Activated CD8-positive, alpha-beta memory T cell treated with anti-CD3 and anti-CD28 coated beads for 24 hours (primary cell): Measurements from ENCODE around the gene ABCC3.
A peak's percentile ranks its signal among the peaks of the same experiment; 100 is the strongest.

Source experiments
- DNase-seq: peaks from one replicate; pipeline ENCODE4 v3.0.0-alpha.2; 2020

The ABCC3 gene

GRCh38 chr17:50627782-50628601 lies 6.7 kb upstream of the ABCC3 start:
- no peak for DNase-seq

DNA sequence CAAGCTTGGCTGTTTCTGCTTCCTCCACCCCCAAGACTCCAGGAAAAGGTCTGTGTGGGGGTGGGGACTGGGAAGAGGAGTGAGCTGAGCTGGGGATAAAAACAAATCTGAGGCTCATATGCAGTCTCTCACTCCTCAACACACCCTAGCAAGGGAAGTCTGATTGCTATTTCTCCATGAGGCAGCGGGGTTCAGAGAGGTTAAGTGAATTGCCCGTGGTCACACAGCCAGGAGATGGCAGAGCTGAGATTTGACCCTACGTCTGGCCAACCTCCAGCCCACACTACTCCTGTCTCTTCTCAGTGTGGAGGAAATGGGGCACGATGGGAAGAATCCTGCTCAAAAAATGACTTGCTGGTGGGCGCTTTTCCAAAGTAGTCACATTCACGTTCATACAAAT lies 4.8 kb upstream of the ABCC3 start:
- DNase-seq: no peak

DNA sequence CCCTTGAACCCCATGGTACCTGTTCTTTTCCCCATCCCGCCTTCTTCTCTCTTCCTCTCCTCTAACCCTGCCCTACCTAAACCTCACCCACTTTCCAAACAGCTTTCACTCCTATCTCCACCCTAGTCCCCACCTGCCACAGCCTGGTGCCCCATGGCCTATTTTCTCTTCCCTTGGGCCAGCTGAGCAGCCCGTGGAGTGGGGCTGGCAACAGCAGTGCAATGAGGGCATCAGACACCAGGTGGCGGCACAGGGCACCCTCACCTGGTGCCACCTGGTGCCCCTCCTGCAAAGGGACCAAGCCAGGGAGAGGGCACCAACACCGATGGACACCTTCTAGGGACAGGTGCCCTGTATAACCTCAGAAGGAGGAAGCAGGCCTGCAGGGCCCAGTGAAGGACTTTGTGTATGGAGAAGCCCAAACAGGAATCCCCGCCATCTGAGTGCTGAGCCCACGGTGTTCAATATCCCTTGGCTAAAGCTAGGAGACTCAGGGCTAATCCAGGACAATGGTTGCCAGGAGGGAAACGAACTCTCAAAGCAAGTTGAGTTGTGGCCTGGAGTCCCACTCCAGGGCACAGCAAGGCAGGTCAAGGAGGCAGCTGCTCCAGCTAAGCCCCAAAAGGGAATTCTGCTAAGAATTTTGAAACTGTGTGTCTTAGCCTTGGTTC lies 4.0 kb upstream of the ABCC3 start:
- DNase-seq: peak; percentile 79

DNA sequence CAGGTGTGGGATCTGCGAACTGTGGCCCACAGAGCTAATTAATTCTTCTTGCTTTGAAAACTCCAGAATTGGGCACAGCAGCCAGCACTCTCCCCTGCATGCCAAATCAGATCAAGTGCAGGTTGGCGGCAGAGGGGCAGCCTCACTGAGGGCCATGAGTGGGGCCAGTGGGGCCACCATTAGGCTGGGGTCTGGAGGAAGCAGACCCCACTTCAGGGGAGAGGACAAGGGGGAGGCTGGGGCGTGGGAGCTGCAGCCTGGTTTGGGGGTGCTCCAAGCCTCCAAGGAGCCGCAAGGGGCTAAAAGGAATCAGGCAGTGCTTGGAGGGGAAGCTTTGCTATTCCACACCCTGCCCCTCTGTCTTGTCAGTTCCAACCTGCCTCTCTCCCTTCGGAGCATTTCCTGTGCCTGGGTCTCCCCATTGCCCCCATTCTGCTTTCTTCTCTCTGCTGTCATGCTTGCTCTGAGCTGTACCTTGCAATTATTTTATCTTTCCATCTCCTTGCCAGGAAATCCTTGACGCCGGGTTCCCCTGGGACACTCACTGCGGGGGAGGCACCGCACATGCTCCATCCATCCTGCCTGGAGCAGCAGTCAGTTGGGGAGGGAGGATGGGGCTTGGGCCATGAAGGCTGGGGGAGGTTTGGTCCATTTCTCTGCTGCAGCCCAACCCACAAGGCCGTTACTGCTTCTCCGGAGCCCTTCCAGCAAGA lies 3.3 kb upstream of the ABCC3 start:
- DNase-seq: no peak

DNA sequence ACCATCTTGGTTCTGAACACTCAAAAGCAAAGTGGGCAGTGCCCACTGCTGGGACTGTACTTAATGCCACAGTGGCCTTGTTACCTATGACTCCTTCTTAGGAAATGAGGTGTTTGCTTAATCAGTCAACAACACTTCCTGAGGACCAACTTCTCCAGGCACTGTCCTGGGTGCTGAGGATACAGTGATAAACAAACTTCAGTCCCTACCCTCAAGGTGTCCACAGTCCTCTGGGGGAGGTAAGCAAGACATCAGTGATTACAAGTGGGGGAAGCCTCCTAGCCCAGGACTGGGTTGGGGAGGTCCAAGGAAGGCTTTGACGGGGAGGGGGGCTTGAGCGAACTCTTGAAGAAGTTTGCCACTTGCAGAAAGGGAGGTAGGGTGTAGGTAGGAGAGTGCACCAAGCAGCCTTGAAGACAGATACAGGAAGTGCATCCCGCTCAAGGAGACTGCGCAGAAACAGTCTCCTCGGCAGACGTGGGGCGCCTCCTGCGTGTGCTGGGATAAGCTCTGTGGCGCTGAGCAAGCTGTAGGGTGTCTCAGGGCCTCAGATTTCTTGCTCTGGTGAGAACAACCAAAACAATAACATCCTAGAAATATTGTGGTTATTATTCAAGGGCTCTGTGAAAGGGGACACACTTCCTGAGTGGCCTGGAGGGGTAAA lies 2.6 kb upstream of the ABCC3 start:
- no peak for DNase-seq

DNA sequence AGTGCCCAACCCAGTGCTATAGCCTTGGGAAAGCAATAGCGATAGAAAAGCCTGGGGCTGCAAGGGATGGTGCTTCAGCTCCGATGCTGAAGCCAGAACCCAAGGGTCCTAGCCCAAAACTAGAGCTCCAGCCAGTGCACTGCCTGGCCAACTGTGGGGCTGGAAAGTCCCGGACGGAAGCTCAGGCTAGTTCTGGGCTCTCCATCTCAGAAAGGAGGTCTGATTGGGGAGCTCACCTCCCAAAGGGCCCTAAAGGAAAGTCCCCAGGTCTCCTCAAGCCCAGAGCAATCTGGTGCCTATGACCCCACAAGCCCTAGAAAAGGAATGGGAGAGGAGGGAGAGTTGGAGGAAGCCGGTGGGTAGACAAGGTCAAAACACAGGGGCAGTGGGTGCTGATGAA lies 2.0 kb upstream of the ABCC3 start:
- DNase-seq: no peak

DNA sequence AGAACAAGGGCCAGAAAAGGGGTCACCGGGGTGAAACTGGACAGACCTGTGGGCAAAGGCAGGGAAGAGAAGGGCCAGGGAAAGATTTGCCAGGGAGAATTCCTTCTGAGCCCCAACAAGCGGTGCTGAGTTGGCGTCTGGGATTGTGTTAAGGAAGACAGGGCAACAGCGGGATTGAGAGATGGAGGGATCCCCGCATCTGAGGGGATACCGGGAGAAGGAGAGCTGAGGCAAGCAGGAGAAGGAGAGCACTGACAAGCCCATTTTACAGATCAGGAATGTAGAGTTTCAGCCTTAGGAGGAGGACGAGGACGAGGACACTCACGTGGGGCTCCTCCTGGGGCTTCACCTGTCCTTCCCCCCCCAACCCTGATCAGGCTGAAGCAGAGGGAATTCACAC lies 998 bp upstream of the ABCC3 start:
- DNase-seq: no peak

DNA sequence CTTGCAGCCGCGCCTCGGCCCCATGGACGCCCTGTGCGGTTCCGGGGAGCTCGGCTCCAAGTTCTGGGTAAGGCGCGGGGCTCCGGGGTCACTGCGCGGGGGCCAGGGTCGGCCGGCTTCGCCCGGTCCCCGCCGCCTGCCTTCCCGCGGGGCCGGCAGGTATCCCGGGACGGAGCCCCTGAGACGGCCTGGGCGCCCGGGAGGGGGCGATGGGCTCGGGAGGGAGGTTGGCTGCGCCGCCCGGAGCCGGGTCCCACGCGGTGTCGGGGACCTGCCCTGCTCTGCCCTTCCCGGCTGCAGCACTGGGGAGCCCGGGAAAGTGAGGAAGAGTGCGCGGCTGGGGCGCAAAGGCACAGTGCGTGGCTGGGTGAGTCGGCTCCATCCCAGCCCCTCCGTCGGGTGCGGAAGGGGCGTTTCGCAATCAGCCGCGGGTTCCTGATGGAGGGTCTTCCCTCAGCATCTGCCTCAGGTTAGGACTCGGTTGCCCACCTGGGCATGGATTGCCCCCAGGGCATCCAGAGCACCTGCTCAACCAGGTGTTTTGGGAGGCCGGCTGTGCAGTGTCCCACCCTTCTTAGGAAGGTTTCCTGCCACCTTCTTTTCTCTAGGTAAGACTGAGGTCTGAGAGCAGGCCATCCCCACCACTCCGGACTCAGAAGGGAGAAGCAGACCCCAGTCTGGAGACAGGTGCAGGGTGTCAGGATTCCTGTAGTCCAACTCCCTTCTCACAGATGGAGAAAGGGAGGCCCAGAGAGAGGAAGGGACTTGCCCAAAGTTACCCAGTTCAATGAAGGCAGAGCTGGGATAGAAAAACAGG lies 442 bp downstream of the ABCC3 start:
- no peak for DNase-seq

DNA sequence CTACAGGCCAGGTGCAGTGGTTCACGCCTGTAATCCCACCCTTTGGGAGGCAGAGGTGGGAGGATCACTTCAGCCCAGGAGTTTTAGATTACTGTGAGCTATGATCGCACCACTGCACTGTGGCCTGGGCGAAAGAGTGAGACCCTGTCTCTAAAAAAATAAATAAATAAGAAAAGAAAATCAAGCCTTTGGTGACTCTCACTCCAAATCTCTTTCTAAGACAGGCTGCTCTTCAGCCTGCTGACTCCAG lies 976 bp downstream of the ABCC3 start:
- DNase-seq: no peak

- DNase-seq: no peak
Measured at GRCh38 chr17:50635982-50636803, 1.5 kb downstream of the ABCC3 start.

DNA sequence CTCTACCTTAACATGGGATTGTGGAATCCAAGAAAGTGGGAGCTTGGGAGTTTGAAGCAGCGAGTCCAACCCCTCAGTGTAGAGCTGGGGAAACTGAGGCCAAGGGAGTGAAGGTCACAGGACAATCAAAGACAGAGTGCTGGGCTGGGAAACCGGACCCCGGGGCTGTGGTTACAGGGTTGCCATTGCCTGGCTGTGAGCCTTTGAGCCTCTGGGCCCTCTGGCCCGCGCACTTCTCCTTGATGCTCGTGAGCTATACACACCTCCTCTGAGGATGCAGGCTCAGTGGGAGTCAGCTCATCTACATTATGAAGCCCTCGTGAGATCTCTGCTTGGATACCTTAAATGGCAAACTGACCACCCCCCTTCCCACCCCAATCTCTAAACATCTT lies 2.1 kb downstream of the ABCC3 start:
- DNase-seq: no peak

GRCh38 chr17:50637829-50638605 lies 3.3 kb downstream of the ABCC3 start:
- DNase-seq: no peak

DNA sequence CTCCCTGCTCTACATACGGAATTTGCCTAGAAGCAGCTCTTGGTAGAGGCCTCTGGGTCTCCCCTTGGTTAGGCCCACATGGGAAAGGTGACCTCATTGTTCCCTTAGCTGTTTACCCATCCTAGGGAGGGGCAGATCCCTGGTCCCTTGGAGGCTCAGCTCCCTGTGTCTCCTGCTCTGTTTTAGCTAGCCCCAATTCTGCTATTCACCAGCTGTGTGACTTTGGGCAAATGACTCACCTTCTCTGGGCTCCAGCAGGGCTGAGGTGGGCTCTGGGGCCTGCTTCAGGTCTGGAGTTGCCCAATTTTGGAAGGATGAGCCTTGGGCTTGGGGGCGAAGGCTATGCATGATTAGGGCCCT lies 3.9 kb downstream of the ABCC3 start:
- DNase-seq: no peak

DNA sequence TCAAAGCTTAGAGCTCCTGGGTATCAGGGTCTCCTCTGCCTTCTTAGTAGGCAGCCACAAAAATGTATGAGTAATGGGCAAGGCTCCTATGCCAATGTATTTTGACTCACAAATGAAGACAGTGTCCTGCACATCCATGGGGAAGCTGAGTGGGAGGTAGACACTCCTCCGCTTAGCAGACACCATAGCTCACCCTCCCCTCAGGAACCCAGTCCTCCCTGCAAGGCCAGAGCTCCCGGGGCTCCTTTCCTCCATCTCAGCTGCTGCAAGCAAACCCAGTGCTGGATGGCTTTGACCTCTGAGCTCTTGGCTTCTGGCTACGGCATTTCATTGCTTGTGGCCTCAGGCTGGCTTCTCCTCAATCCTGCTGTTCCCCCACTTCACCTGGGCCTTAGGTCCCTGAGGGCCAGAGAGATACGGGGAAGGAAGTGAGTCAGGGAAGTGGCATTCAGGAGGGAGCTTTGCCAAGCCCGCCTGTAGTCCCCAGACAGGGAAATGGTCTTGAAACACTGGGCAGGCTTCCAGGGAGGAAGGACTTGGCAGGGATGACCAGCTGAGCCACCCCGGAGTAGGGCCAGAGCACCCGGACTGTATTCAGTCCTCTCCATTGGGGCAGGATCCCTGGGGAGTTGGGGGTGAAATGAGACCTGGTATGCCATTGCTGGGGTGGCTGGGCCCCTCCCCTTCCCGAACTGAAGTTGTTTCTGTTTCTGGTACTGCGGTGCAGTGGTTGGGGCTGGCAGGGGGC lies 4.5 kb downstream of the ABCC3 start:
- DNase-seq: no peak

- DNase-seq: no peak
Measured at GRCh38 chr17:50640686-50641351, 6.1 kb downstream of the ABCC3 start.

- DNase-seq: no peak
Measured at GRCh38 chr17:50641357-50641756, 6.7 kb downstream of the ABCC3 start.

- DNase-seq: no peak
Measured at GRCh38 chr17:50642071-50642721, 7.5 kb downstream of the ABCC3 start.

DNA sequence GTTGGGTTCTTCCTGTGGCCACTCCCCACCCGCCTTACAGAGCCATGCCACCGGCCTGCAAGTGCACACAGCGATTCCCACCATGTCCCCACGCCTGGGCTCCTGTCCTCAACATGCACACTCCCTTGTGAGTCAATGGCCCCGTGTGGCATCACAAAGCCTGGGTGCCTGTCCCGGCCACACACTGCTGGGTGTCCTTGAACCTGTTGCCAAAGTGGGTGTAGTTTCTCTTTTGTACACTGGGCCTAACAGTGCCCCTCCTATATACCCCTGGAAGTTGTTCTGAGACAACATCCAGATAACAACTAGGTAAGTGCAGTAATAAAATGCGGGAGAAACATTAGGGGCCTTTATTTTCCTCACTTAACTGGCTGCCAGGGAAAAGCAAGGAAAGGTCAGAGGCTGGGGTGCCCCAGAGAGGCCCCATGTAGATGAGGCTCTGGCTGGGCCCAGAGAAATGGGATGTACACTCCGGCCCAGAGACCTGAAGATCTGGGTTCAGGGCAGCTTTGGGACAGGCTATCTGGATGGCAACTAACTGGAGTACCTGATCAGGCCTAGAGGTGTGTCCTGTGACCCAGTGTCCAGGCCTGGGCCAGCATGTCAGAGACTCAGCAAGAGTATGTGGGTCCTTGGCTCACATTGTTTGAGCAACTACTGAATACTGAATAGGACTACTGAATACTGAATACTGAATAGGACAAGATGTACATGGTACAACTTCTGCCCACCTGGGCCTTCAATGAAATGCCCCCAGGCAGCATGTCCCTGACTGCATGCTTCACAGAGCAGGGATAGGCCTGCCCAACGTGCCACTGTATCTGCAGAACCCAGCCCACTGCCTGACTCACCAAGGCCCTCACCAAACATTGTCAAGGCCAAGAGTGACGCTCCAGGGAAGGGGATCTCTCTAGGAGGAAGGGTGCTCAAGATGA lies 8.3 kb downstream of the ABCC3 start:
- DNase-seq: no peak
